Measurements from ENCODE around the gene LRRC36. TPM values are rescaled to one million over a fixed set of nuclear protein-coding genes. Genes with fewer than 3 reads are reported as not detected.
A peak's percentile ranks its signal among the peaks of the same experiment; 100 is the strongest.

The LRRC36 gene
- total RNA-seq, 3 donors from 2014 or later (not counting 1 experiment from before 2014, with no cell fraction given) = not detected

DNA sequence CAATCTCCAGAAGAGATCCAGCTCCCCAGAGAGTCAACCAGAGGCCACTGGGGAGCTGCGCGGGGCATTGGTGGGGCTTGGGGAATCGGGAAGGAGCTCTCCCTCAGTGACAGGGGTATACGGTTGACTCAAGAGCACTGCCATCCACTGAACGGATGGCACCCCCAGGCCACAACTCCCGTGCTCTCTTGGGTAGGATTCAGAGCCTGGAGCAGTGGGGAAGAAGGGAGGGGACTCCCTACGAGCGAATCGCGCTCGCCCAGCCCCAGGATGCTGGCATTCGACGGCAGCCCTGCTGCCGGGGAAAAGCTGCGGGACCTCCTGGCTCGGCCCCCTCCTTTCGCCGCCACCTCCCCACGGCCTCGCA lies 67.2 kb downstream of the LRRC36 start:
- H3K4me3 ChIP-seq (ENCODE audit: low read length) = peak overlapping the region; percentile 12
- DNase-seq (no peak), ATAC-seq (no peak)
- Mint-ChIP-seq H3K4me3 (peak overlapping the region; percentile 90), H3K9me3 (no peaks in the 10 kb centered on the region), H3K27me3 (ENCODE audit: low read depth in 2 of 2) (peaks cover 9 to 36% of the 10 kb centered on the region in 2 donors), H3K36me3 (no peaks in the 10 kb centered on the region), H3K4me1 (peaks cover 5 to 24% of the 10 kb centered on the region in 2 donors), H3K27ac (peak overlapping the region in 1 of 2 donors; percentile 60)
- WGBS (ENCODE audit: insufficient coverage) = 11% methylated on average over 20 of the region's 20 CpGs
- intact Hi-C loops (cut with micrococcal nuclease) = no loop called here
- no peaks in the 10 kb centered on the region for H3K36me3 ChIP-seq (ENCODE audit: control insufficient read depth, insufficient read depth, low read length)
- H3K27ac ChIP-seq (ENCODE audit: low read length) = no peak overlapping the region
- TF ChIP-seq, protein P1, sequence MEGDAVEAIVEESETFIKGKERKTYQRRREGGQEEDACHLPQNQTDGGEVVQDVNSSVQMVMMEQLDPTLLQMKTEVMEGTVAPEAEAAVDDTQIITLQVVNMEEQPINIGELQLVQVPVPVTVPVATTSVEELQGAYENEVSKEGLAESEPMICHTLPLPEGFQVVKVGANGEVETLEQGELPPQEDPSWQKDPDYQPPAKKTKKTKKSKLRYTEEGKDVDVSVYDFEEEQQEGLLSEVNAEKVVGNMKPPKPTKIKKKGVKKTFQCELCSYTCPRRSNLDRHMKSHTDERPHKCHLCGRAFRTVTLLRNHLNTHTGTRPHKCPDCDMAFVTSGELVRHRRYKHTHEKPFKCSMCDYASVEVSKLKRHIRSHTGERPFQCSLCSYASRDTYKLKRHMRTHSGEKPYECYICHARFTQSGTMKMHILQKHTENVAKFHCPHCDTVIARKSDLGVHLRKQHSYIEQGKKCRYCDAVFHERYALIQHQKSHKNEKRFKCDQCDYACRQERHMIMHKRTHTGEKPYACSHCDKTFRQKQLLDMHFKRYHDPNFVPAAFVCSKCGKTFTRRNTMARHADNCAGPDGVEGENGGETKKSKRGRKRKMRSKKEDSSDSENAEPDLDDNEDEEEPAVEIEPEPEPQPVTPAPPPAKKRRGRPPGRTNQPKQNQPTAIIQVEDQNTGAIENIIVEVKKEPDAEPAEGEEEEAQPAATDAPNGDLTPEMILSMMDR (IDR thresholded peaks at IDR 0.05) = no peak
- H3K27me3 ChIP-seq (ENCODE audit: control insufficient read depth, insufficient read depth, low read length) = peaks cover 27% of the 10 kb centered on the region
- no peaks in the 10 kb centered on the region for H3K9me3 ChIP-seq (ENCODE audit: control insufficient read depth, insufficient read depth, low read length)
- H3K4me1 ChIP-seq (ENCODE audit: control insufficient read depth, insufficient read depth, low read length) = peaks cover 54% of the 10 kb centered on the region

DNA sequence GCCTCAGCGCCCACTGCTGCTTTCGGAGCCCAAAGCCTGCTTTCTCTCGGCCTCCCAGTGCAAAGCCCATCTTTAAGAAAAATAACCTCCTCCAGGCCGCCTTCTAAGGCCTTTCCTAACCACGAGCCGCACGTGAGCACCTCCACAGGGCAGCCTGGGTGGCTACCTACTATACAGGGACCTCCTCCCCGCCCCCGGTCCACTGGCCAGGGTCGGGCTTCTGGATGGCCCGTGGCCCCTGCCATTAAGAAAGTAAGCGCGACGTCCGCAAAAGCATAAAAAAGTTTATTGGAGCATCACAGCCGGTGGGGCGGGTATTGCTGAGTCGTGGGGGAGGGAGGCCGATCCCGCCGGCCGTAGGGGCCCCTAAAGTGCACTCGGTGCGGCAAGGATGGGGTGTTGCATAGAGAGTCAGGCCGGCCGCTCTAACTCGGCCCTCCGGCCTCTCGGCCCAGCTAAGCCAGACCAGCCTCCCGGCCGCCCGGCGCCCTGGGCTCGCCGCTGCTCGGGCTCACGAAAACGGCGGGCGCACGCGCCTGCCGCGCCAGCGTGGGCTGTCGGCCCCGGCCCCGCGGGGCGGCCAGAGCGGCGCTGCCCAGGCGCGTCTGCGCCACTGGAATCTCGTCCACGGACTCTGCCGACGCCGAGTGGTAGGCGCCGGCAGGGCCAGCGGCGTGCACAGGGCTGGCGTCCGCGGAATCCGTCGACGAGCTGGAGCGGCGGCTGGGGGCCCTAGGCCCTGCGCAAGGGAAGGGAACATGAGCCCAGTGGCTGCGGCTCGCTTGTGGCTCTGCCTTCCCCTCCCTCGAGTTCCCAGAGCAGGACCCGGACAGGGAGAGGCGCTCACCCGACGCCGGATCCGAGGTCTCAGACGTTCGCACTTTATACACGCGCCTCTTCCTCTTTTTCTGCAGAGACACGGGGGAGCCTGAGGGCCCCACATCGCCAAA lies 67.8 kb downstream of the LRRC36 start:
- no peaks in the 10 kb centered on the region for H3K36me3 Mint-ChIP-seq
- H3K27ac Mint-ChIP-seq = peak overlapping the region in 1 of 2 donors; percentile 60
- DNase-seq = no peak
- peak overlapping the region; percentile 90 for H3K4me3 Mint-ChIP-seq
- Histone ChIP-seq H3K4me3 (ENCODE audit: low read length) (peak overlapping the region; percentile 12), H3K4me1 (ENCODE audit: control insufficient read depth, insufficient read depth, low read length) (peaks cover 56% of the 10 kb centered on the region), H3K27me3 (ENCODE audit: control insufficient read depth, insufficient read depth, low read length) (peaks cover 27% of the 10 kb centered on the region), H3K27ac (ENCODE audit: low read length) (no peak overlapping the region), H3K9me3 (ENCODE audit: control insufficient read depth, insufficient read depth, low read length) (no peaks in the 10 kb centered on the region), H3K36me3 (ENCODE audit: control insufficient read depth, insufficient read depth, low read length) (no peaks in the 10 kb centered on the region)
- peaks cover 5 to 25% of the 10 kb centered on the region in 2 donors for H3K4me1 Mint-ChIP-seq
- TF ChIP-seq, protein P1 (IDR thresholded peaks at IDR 0.05) = no peak
- ATAC-seq = peak in 2 of 3 donors; percentile 17
- intact Hi-C loops (cut with micrococcal nuclease) = no loop called here
- H3K27me3 Mint-ChIP-seq (ENCODE audit: low read depth in 2 of 2) = peaks cover 9 to 36% of the 10 kb centered on the region in 2 donors
- H3K9me3 Mint-ChIP-seq = no peaks in the 10 kb centered on the region
- 7% methylated on average over 88 of the region's 88 CpGs for WGBS (ENCODE audit: insufficient coverage)

DNA sequence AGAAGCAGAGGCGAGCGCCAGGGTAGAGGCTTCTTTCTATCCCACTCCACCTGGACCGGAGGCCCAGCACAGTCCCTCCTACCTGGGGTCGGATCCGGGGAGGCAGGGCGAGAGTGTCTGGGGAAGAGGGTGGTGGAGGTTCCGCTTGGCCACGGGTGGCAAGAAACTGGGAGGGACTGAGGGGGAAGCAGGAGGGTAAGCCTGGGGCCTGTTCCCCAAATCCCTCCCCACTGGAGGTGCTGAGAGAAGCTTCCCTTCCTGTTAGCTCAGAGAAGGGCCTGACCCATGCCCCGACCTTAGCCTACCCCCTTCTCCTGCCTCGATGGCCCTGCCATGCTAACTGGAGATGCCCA lies 68.5 kb downstream of the LRRC36 start:
- WGBS (ENCODE audit: insufficient coverage) = 38% methylated on average over 7 of the region's 10 CpGs
- TF ChIP-seq, protein P1 (IDR thresholded peaks at IDR 0.05) = no peak
- no peaks in the 10 kb centered on the region for H3K36me3 ChIP-seq (ENCODE audit: control insufficient read depth, insufficient read depth, low read length)
- H3K4me1 ChIP-seq (ENCODE audit: control insufficient read depth, insufficient read depth, low read length) = peaks cover 52% of the 10 kb centered on the region
- H3K9me3 ChIP-seq (ENCODE audit: control insufficient read depth, insufficient read depth, low read length) = no peaks in the 10 kb centered on the region
- Mint-ChIP-seq H3K27ac (no peak overlapping the region), H3K27me3 (ENCODE audit: low read depth in 2 of 2) (peaks cover 9 to 36% of the 10 kb centered on the region in 2 donors), H3K36me3 (no peaks in the 10 kb centered on the region), H3K9me3 (no peaks in the 10 kb centered on the region), H3K4me3 (no peak overlapping the region), H3K4me1 (peaks cover 5 to 28% of the 10 kb centered on the region in 2 donors)
- H3K4me3 ChIP-seq (ENCODE audit: low read length) = no peak overlapping the region
- H3K27me3 ChIP-seq (ENCODE audit: control insufficient read depth, insufficient read depth, low read length) = peaks cover 27% of the 10 kb centered on the region
- ATAC-seq (no peak), DNase-seq (no peak)
- no peak overlapping the region for H3K27ac ChIP-seq (ENCODE audit: low read length)
- intact Hi-C loops (cut with micrococcal nuclease) = no loop called here
